Measurements from ENCODE around the gene ASPM. TPM values are rescaled to one million over a fixed set of nuclear protein-coding genes. Genes with fewer than 3 reads are reported as not detected.
"Not testable (repeated sequence)": the region's sequence is repeated elsewhere in the genome, so short reads cannot be mapped to it uniquely, and the experiment has no call there.

The ASPM gene
- total RNA-seq, 2 donors from 2014 or later = 31.7 to 35.1 TPM

DNA sequence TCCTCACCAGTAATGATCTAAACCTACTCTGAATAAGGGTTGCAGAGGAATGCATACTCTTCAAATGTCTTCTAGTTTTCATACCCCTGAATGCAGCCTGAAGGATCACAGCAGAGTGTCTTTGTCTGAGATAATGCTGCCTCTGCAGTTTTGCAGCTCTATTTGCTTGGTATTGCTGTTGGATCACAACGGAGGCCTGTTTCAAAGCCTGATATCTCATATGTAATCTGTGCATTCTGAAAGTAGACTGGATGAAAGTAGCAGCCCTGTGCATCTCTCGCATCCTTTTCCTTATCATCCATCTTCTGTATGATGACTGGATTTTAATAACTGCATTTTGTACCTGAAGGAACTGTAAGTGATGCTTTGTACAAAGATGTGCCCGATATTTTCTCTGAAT lies 44.5 kb downstream of the ASPM start:
- Mint-ChIP-seq H3K27ac (no peak overlapping the region), H3K36me3 (ENCODE audit: low read depth) (peaks cover 40% of the 10 kb centered on the region), H3K27me3 (ENCODE audit: insufficient read depth) (peaks cover 35% of the 10 kb centered on the region), H3K4me1 (peaks cover 10% of the 10 kb centered on the region), H3K9me3 (peaks cover 16% of the 10 kb centered on the region), H3K4me3 (no peak overlapping the region)
- Histone ChIP-seq H3K9me3 (ENCODE audit: control insufficient read depth, low read length) (peaks cover 43% of the 10 kb centered on the region), H3K9ac (ENCODE audit: extremely low read depth, low read length, poor library complexity, severe bottlenecking) (no peak overlapping the region), H3K4me3 (ENCODE audit: low read length) (no peak overlapping the region), H3K27me3 (ENCODE audit: control insufficient read depth, insufficient read depth, low read length, poor library complexity, severe bottlenecking) (peaks cover 48% of the 10 kb centered on the region), H3K4me1 (ENCODE audit: control insufficient read depth, insufficient read depth, low read length) (no peaks in the 10 kb centered on the region), H3K36me3 (ENCODE audit: control insufficient read depth, insufficient read depth, low read length) (peaks cover 49% of the 10 kb centered on the region), H3K27ac (ENCODE audit: low read depth, low read length) (no peak overlapping the region)
- no peak for TF ChIP-seq CTCF (conservative IDR thresholded peaks at IDR 0.05)
- no peak for DNase-seq
- 95 to 96% methylated on average over 2 to 3 of the region's 3 CpGs for WGBS, 2 experiments (ENCODE audit: insufficient coverage in 1 of 2, insufficient read length in 1 of 2)

GRCh38 chr1:197100677-197101076 lies 45.8 kb downstream of the ASPM start:
- Histone ChIP-seq H3K27ac (ENCODE audit: low read depth, low read length) (no peak overlapping the region), H3K27me3 (ENCODE audit: control insufficient read depth, insufficient read depth, low read length, poor library complexity, severe bottlenecking) (peaks cover 48% of the 10 kb centered on the region), H3K4me1 (ENCODE audit: control insufficient read depth, insufficient read depth, low read length) (peaks cover 3% of the 10 kb centered on the region), H3K36me3 (ENCODE audit: control insufficient read depth, insufficient read depth, low read length) (peaks cover 37% of the 10 kb centered on the region), H3K9ac (ENCODE audit: extremely low read depth, low read length, poor library complexity, severe bottlenecking) (no peak overlapping the region), H3K4me3 (ENCODE audit: low read length) (no peak overlapping the region), H3K9me3 (ENCODE audit: control insufficient read depth, low read length) (peaks cover 40% of the 10 kb centered on the region)
- Mint-ChIP-seq H3K4me3 (no peak overlapping the region), H3K9me3 (peaks cover 16% of the 10 kb centered on the region), H3K4me1 (peaks cover 16% of the 10 kb centered on the region), H3K36me3 (ENCODE audit: low read depth) (peaks cover 32% of the 10 kb centered on the region), H3K27me3 (ENCODE audit: insufficient read depth) (peaks cover 35% of the 10 kb centered on the region), H3K27ac (no peak overlapping the region)
- no peak for TF ChIP-seq CTCF (conservative IDR thresholded peaks at IDR 0.05)
- DNase-seq = no peak
- WGBS, 2 experiments (ENCODE audit: insufficient coverage in 1 of 2, insufficient read length in 1 of 2) = 92 to 98% methylated on average over 3 of the region's 3 CpGs

- Mint-ChIP-seq H3K4me3 (no peak overlapping the region), H3K4me1 (peaks cover 16% of the 10 kb centered on the region), H3K36me3 (ENCODE audit: low read depth) (peaks cover 30% of the 10 kb centered on the region), H3K27me3 (ENCODE audit: insufficient read depth) (peaks cover 35% of the 10 kb centered on the region), H3K27ac (no peak overlapping the region), H3K9me3 (peaks cover 16% of the 10 kb centered on the region)
- Histone ChIP-seq H3K27me3 (ENCODE audit: control insufficient read depth, insufficient read depth, low read length, poor library complexity, severe bottlenecking) (peaks cover 48% of the 10 kb centered on the region), H3K9ac (ENCODE audit: extremely low read depth, low read length, poor library complexity, severe bottlenecking) (no peak overlapping the region), H3K4me1 (ENCODE audit: control insufficient read depth, insufficient read depth, low read length) (peaks cover 3% of the 10 kb centered on the region), H3K4me3 (ENCODE audit: low read length) (no peak overlapping the region), H3K27ac (ENCODE audit: low read depth, low read length) (no peak overlapping the region), H3K36me3 (ENCODE audit: control insufficient read depth, insufficient read depth, low read length) (peaks cover 29% of the 10 kb centered on the region), H3K9me3 (ENCODE audit: control insufficient read depth, low read length) (peaks cover 36% of the 10 kb centered on the region)
- no peak for DNase-seq
- TF ChIP-seq CTCF (conservative IDR thresholded peaks at IDR 0.05) = no peak
These were observed 47.0 kb downstream of the ASPM start for GRCh38 chr1:197099444-197099843.

GRCh38 chr1:197096971-197097370 lies 49.5 kb downstream of the ASPM start:
- H3K27ac Mint-ChIP-seq = not testable (repeated sequence)

More at GRCh38 chr1:197096971-197097370, 49.5 kb downstream of the ASPM start:
- not testable (repeated sequence) for H3K9me3 Mint-ChIP-seq; DNase-seq; H3K4me3 Mint-ChIP-seq; H3K4me1 ChIP-seq (ENCODE audit: control insufficient read depth, insufficient read depth, low read length); H3K9ac ChIP-seq (ENCODE audit: extremely low read depth, low read length, poor library complexity, severe bottlenecking); H3K27ac ChIP-seq (ENCODE audit: low read depth, low read length); H3K4me3 ChIP-seq (ENCODE audit: low read length)
- Mint-ChIP-seq H3K36me3 (ENCODE audit: low read depth) (peaks cover 17% of the 10 kb centered on the region), H3K4me1 (peaks cover 16% of the 10 kb centered on the region), H3K27me3 (ENCODE audit: insufficient read depth) (peaks cover 26% of the 10 kb centered on the region)
- peaks cover 11% of the 10 kb centered on the region for H3K9me3 ChIP-seq (ENCODE audit: control insufficient read depth, low read length)
- 93 to 96% methylated on average over 2 of the region's 2 CpGs for WGBS, 2 experiments (ENCODE audit: insufficient coverage in 1 of 2, insufficient read length in 1 of 2)
- H3K27me3 ChIP-seq (ENCODE audit: control insufficient read depth, insufficient read depth, low read length, poor library complexity, severe bottlenecking) = peaks cover 38% of the 10 kb centered on the region
- H3K36me3 ChIP-seq (ENCODE audit: control insufficient read depth, insufficient read depth, low read length) = peaks cover 27% of the 10 kb centered on the region

All from endodermal cell (in vitro differentiated cells).